Tongue (tissue), 2 donors: ENCODE measurements around the gene RAX. TPM values are rescaled to one million over a fixed set of nuclear protein-coding genes. Genes with fewer than 3 reads are reported as not detected.

Experiments
- DNase-seq: peaks from one replicate; pipeline ENCODE4 v3.0.0-alpha.2; 2015
- total RNA-seq: library from RNA; depleted of rRNA; stranded (reverse); fragments of >200 nt; gene quantifications from one replicate; pipeline ENCODE4 v1.2.3, GENCODE V29; 2014

RAX gene
- total RNA-seq, result not detected

DNA sequence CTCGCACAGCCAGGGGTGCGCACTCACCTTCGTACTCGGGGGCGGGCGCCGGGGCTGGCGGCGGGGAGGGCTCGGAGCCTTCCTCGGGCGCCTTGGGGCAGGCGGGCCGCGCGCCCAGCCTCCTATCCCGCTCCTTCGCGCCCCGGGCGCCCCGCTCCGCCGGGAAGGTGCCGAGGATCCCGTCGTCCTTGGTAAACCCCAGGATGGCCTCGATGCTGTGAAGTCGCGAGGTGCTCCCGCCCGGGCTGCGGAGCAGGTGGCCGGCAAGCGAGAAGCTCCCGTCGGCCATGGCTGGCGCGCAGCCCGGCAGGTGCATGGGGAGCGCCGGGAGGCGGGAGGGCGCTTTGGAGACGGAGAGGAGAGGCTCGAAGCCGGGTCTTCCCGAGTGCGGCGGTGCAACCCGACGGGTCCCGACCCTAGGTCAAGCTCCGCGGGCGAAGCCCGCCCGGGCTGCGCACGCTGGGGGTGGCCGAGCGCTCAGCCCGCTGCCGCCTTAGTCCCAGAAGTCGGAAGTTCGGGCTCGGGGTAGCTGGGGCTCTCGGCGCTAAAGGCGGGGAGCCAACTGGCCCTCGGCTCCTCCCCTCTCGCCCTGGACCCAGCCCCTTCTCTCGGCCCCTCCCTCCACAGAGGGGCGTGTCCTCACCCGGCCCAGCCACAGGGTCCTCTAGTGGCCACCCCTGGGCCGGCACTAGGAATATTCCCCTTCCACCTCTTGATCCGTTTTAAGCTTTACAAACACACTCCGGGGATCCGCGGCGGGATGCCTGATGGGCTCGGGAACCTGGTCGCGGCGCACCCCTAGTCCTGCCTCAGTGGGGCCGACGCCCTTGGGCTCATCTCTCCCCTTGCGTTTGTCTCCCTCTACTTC lies at the start of gene RAX:
RAX (minus strand) TSS at position 564 of the 868 bp plus-strand sequence; CDS start at position 316, 248 bp downstream.
- no peak for DNase-seq

DNA sequence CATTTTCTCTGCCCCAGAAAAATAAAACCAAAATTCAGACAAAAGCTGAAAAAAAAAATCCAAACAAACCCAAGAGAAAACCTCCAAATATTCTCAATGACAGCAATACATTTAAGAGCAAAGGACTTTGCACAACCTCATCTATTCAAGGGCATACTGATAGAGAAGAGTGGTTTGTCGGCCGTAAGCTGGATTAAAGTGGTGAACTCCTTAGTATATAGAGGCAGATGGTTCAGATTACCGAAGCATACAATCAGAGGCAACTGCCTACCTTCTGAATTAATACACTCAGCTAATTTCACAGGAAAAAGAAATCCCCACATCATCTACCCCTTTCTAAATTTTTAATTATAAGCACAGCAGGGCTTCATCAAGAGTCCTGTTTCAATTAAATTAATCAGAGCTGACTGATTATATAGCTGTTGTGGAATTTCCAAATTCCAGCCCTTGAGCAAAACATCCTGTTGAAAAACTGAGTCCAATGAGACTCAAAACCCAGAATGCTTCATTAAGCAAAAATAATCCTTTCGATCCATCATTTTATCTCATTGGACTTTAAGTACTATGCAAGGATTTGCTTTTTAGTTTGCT lies 45.3 kb upstream of the RAX start, which contains the start of gene CPLX4:
CPLX4 (minus strand) TSS at position 190 of the 591 bp plus-strand sequence; CDS start at position 3, 187 bp downstream.
- no peak for DNase-seq

GRCh38 chr18:59311631-59312030 lies 38.4 kb upstream of the RAX start:
- no peak for DNase-seq

- no peak for DNase-seq
These were observed 35.6 kb upstream of the RAX start for GRCh38 chr18:59308938-59309260.

DNA sequence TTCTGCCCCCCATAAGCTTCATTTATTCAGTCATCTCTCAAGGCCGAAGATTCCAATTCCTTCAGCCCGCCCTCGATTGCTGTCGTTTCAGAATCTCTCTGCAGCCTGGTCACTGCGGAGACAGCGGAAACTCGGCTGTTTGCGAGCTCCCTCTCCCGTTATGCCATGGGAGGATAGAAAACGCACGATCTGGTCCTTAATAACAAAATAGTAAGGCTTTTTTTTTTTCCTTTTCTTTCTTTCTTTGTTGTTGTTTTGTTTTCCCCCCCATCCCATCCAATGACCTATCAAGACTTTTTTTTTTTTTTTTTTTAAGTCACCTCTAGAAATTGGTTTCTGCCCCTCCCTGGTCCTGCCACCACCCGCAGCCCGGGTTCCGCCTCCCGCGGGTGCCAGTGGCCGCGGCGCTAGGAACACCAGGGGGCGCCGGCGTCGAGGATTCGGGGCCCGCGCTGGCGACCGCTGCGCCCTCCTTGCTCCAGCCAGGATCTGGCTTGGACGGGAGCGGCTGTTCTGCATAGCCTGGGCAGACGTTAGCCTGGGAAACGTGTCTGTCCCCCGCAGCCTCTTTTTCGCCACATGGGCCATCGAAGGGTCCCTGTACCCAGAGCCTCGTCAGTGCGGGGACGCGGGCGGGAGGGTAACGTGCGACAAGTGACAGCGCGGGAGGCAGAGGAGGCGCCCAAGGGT lies 35.1 kb upstream of the RAX start:
- peak; percentile 83 for DNase-seq

DNA sequence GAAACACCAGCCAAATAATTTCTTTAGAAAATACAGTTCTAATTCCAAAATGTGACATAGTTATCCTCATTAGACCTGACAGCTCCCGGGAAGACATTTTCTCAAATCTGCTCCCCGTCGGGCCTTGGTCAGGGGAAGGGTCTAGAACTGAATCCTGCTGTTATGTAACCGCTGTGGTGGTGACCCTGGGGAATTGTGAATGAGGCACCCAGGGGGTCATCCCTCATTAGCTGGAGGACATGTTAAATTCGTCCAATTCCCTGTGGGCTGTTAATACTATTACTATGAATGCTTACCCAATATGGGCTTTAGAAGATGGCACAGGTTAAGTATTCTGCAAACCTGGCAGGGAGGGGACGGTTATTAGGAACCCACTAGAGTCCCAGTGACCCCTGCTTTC lies 33.4 kb upstream of the RAX start:
- DNase-seq, result no peak

GRCh38 chr18:59305295-59305694 lies 32.0 kb upstream of the RAX start:
- DNase-seq, result no peak

DNA sequence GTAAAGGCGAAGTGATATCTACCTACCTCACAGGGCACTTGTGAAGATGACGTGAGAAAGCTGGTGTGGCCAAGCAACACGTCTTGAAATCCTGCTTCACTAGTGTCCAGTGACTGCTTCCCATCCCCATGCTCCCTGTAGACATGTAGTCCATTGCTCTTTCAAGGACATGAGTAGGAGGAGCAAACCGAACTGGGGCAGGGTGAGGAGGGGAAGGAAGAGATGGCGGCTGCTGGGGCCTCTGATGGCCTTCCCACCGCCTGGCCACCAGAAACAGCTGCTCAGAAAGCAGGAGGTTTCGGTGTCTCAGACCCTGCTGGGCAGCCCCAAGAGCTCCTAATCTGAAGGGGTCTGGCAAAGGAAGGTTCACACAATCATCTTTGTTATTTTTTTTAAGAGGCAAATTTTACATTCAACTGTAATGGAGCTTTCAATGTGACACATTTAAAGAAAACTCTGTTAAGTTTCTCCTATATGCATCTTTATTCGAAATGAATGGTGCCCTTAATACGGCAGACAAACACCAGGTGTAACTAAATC lies 30.5 kb upstream of the RAX start:
- no peak for DNase-seq

DNA sequence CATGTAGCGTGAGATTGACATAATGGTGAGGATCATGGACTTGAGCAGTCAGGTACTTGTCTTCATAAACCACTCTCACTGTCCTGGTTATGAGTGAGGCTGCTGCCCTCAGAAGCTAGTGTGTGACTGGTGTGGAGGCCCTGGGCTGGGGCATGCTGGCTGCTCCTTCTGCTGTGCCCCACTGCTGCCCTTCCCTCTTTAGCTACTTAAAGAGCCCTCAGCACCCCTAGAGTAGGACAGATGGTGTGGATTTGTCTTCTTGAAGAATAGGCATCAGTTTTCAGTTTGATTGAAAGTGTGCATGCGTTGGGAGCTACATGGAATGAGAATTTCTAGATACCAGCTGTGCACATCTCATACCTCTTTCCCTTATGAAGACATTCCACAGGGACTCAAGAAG lies 29.8 kb upstream of the RAX start:
- DNase-seq, result no peak

DNA sequence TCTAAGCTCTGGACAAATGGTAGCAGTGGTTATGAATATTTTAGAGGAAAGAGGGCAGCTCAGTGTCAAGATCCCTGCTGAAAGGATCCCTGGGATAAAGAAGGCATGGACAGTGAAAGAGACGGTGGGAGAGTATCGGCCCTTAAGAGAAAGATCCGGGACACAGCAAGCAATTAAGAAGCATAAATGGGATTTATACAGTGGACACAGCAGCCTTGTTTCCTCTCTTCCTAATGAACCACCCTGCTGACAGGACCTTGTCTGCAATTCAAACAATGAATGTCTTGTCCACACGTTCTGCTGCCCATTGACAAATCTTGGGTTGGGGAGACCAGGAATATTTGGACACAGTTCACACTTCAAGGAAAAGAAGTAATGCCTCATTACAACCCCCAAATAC lies 28.7 kb upstream of the RAX start:
- no peak for DNase-seq

DNA sequence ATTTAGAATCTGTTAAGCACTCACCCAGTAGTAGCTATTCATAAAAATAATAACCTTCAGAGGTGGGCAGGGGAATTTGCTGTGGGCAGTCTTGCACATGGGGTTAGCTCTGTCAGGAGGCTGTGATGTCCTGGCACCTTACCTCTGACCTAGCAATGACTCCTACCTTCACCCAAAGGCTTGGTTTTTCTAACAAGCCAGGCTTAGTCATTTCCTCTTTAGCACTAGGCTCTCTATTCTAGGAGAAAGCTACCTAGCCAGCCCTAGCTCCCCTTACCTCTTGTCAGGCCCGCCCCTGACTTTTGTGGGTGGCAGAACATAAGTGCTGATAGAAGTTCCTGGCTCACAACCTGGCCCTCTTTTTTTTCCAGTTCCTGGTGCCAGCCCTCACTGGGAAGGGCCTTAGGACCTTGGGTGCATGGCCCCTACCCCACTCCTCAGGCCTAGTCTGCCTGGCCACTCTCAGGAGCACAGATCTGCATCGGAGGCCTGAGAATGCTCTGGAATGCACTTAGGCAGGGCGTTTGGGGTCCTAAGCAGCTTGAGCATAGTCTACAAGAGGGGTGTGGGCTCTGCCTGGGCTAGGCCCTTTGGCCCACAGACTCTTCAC lies 27.5 kb upstream of the RAX start:
- DNase-seq, result no peak

DNA sequence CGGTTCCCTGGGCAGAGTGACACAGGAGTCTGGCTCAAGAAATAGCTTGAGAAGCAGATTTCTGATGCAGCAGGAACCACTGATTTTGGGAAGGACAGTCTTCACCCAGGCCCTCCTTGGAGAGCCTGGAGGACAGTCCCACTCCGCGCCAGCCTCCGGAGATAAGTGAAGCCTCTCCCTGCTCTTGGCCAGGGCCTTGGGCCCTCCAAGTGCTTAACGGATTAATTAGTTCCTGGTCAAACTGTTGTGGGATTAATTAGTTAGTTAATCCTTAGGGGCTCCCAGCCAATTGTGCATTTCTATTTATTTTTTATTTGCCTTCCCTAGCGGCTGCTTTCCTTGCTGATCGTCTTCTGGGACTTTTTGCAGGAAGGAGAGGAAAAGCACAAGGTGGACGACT lies 25.6 kb upstream of the RAX start:
- no peak for DNase-seq

DNA sequence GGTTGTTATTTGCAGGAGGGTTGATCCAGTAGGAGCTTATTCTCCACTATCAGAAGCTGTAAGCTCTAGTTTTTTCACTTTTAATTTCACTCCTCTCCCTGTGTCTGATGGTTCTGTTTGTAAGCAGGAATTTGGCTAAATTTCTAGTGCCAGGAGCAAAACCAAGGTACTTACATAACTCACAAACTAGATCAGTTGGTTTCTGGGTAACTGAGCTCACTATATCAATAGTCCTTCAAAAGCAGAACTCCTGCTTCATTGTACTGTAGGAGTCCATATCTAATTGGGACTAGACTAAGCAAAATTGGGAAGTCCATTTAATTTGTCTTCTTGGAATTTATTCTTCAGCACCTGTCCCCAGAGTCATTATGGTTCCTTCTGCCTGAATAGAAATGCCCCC lies 20.1 kb upstream of the RAX start:
- no peak for DNase-seq

DNA sequence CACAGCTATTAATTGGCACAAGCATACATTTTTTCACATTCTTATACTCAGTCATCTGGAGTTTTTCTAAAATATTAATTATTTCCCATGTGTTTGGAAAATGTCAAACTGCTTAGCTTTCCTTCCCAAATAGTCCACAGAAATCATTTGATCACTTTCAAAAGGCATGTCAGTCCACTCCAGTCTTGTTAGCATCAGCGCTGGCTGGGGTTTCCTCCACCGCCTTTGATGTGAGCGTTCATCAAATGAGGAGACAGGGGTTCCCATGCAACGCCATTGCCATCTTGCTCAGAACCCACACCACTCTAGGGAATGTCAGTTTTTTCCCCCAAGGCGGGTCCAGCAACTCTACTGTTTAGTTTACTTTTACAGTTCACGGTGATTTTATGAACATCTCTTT lies 13.1 kb upstream of the RAX start:
- DNase-seq, result no peak

DNA sequence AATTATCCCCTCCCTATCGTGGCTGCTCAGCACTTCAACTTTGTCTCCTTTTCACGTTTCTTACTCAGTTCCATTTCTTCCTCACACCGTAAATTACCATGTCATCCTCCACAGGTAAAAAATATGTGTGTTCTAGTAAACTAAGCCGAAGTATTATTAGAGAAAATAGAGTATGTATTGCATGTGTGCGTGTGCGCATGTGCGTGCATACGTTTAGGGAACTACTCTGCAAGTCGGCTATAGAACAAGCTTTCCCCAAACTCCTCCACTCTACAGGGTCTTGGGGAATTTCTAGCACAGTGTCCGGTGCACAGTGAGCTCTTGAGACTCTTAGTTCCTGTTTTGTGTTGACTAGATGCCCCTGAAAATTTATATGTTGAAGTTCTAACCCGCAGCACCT lies 9.1 kb upstream of the RAX start:
- no peak for DNase-seq

DNA sequence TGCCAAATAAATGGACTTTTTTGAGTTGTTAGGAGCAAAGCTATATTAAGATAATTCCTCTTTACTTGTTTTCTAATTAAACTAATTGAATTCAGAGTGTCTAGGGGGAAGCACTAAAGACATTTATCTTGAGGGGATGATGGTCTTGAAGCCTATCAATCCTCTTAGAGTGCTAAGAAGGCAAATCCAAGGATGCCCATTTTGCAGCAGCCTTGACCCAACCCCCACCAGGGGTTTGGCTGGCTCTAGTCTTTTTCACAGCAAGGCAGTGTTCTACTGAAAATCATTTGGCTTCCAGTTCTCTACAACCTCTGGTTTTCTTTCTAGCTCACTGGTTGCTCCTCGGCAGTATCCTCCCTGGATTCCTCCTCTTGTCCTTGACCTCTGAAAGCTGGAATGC lies 6.5 kb upstream of the RAX start:
- DNase-seq, result no peak

DNA sequence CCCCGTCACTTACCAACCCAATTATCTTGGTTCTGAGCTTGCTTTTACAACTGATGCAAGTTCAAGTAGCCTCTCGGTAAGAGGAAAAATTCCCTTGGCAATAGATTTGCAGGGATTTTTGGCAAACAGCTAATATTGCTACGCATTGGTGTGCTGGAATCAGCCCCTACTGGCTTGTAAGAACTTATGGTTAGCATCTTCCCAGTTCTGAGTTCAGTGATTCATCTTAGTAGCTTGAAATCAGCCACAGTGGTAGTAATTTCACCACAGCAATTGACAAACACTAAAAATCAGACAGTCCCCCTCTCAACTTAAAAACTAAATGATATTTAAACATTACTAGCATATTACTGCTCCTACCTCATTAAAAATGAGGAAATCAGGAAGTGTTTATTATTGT lies 5.9 kb upstream of the RAX start:
- no peak for DNase-seq

DNA sequence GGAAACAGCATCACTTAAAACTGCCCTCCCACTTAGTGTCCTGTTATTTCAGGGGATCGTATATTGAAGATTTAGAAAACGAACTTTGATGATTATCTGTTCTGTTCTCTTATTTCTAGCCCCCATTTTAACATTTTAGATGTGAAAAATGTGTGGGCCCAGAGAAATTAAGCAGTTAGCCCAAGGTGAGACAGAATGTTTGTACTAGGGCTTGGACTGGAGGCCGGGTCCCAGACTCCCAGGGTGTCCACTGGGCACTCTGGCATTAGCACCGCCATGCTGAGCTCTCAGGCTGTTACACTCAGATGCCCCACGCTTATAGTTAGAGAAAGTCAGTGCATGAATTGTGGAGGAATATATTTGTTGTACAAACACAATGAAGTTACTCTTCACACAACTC lies 5.5 kb upstream of the RAX start:
- DNase-seq, result no peak

DNA sequence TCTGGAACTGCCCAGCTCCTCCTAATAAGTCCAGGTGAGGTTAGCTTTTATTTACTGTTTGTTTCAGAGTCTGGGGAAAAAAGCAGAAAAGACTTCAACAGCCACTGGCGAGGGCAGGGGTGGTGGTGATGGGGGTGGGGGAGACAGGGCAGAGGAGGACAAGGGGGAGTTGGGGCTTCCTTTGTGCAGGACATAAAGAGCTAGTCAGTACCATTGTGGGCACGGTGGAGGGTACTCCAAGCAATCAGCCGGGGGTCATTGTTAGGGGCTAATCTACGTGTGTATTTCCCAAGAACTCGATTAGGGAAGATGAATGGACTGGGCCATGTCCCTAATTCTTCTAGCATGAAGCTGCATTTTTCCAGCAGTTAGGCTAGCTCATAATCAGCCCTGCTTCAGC lies 2.8 kb upstream of the RAX start:
- DNase-seq, result no peak

- no peak for DNase-seq
These were observed 2.2 kb upstream of the RAX start for GRCh38 chr18:59275406-59275949.

- no peak for DNase-seq
These were observed 1.3 kb upstream of the RAX start for GRCh38 chr18:59274533-59274928.

DNA sequence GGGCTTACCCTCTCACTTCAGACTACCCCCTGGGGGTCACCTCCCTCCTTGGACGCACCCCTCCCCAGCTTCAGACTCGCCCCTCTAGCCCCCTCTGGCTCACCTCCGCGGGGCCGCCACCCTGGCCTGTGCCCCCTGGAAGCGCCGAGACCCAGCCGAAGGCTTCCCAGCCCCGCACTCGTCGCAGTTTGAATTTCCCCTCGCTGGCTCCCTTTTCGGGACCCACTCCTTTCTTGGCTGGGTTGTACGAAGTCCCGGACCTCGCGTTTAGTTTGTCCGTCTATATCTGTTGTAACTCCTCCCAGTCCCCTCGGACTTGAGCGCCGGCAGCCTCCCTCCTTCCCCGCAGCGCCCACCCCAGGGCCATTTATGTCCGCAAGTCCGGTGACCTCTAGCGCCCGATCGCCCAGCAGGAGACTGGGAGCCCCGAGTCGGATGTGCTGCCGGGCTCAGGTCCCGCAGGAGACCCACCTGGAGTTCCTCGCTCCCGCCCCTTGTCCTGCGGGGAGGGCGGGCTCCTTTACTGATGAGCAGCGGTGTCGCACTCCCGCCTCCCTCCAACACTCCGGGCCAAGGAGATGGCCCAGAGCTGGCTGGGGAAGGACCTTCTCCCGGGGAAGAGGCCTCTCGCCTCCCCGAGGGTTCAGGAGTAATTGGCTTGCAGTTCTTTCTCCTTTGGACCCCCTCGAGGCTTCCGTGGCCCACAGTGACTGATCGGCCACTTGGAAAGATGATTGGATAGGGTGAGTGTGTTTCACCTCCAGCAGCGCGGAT lies 692 bp upstream of the RAX start:
- DNase-seq, result no peak
